Measurements from ENCODE around the gene CES2.
A peak's percentile ranks its signal among the peaks of the same experiment; 100 is the strongest.

The CES2 gene

DNA sequence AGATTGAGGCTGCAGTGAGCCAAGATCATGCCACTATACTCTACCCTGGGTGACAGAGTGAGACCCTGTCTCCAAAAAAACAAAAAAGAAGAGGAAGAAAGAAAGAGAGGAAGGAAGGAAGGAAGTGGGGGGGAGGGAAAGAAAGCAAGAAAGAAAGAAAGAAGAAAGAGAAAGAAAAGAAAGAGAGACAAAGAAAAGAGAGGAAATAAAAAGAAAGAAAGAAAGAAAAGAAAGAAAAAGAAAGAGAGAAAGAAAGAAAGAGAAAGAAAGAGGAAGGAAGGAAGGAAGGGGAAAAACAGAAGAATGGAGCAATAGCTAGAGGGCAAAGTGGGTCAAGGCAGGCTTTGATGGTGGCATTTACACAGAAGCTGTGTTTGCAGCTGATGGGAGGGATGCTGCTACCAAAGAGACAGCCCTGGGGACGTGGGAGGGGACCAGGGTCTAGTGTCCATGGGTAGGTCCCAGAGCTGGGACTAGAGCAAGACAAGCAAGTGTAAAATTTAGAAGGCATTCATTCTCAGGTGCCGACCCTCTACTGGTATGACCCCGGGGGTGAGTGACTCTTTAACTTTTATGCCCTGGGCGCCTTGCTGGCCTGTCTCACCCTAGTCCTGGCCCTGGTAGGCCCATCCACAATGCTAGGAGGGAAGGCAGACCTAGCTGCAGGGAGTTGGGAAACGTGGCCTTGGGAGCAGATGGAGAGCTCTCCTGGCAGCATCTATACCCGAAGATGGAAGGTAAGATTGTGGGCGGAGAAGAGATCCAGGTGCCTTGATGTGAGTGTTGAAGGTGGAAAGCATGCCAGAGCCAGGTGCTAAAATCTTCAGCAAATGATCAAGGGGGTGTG is 23.8 kb downstream of the CES2 start:
- DNase-seq (ENCODE audit: low read depth) = no peak
- no peak overlapping the region for H3K4me3 ChIP-seq (ENCODE audit: low read length)
- TF ChIP-seq, protein P1, sequence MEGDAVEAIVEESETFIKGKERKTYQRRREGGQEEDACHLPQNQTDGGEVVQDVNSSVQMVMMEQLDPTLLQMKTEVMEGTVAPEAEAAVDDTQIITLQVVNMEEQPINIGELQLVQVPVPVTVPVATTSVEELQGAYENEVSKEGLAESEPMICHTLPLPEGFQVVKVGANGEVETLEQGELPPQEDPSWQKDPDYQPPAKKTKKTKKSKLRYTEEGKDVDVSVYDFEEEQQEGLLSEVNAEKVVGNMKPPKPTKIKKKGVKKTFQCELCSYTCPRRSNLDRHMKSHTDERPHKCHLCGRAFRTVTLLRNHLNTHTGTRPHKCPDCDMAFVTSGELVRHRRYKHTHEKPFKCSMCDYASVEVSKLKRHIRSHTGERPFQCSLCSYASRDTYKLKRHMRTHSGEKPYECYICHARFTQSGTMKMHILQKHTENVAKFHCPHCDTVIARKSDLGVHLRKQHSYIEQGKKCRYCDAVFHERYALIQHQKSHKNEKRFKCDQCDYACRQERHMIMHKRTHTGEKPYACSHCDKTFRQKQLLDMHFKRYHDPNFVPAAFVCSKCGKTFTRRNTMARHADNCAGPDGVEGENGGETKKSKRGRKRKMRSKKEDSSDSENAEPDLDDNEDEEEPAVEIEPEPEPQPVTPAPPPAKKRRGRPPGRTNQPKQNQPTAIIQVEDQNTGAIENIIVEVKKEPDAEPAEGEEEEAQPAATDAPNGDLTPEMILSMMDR (conservative IDR thresholded peaks at IDR 0.05; ENCODE audit: low read depth, low read length) = no peak

DNA sequence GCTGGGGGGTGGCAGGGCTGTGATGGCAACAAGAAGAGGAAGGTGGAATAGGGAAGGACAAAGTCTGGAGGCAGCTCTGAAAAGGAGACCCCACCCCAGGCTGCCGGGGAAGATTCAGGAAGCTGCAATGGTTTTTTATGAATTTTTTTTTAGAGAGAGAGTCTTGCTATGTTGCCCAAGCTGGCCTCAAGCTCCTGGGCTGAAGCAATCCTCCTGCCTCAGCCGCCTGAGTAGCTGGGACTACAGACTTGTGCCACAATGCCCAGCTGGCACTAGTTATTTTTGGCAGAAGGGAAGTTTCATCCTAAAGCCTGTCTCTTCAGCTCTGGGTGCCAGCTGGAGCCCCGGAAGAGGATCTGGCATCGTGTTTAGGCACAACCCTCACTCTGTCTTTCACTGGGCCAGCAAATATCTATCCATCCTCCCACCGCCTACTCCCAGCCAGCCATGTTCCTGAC is 24.4 kb downstream of the CES2 start:
- TF ChIP-seq, protein P1 (conservative IDR thresholded peaks at IDR 0.05; ENCODE audit: low read depth, low read length) = no peak
- DNase-seq (ENCODE audit: low read depth) = no peak

DNA sequence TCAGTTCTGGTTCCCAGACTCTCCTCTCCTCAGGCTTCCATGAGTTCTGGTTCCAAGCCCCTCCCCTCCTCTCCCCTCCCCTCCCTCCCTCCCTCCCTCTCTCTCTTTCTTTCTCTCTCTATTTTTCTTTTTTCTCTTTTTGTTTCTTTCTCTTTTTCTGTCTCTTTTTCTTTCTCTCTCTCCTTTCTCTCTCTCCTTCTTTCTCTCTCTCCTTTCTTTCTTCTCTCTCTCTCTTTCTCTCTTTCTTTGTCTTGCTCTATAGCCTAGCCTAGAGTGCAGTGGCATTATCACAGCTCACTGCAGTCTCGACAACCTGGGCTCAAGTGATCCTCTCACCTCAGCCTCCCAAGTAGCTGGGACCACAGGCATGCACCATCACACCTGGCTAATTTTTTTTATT is 25.0 kb downstream of the CES2 start:
- no peak for DNase-seq (ENCODE audit: low read depth)
- H3K4me3 ChIP-seq (ENCODE audit: low read length) = no peak overlapping the region
- TF ChIP-seq, protein P1 (conservative IDR thresholded peaks at IDR 0.05; ENCODE audit: low read depth, low read length) = no peak

More for the DNA sequence above, 24.4 kb downstream of the CES2 start:
- no peak overlapping the region for H3K4me3 ChIP-seq (ENCODE audit: low read length)

DNA sequence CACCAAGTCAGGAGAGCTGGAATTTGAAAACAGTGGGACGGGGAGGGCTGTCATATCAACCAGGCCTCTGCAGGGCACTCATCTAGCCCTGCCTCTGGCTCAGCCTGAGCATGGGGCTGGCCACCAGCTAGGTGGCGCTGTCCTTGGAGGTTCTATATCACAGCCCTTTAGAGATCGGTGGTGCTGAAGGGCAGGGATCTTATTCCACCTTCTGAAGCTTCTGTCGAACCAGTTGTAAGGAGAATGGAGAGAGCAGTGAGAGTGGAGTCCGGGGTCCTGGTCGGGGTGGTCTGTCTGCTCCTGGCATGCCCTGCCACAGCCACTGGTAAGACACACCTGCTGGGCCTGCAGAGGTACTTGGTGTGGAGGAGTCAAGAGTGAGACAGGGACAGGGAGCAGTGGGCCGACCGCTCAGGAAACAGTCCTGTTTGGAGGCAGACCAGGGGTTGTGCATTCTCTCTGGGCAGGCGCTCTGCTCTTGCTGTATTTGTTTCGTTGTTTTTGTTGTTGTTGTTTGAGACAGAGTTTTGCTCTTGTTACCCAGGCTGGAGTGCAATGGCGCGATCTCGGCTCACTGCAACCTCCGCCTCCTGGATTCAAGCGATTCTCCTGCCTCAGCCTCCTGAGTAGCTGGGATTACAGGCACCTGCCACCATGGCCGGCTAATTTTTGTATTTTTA is 25.9 kb downstream of the CES2 start, which contains the start of gene CES3:
Gene CES3, plus strand, starts transcription at position 202 of the 680 bp plus-strand sequence. Its CDS starts 42 bp downstream, at position 244.
- DNase-seq (ENCODE audit: low read depth) = no peak
- H3K4me3 ChIP-seq (ENCODE audit: low read length) = no peak within 1 kb of the TSS
- TF ChIP-seq, protein P1 (conservative IDR thresholded peaks at IDR 0.05; ENCODE audit: low read depth, low read length) = peak; percentile 92

DNA sequence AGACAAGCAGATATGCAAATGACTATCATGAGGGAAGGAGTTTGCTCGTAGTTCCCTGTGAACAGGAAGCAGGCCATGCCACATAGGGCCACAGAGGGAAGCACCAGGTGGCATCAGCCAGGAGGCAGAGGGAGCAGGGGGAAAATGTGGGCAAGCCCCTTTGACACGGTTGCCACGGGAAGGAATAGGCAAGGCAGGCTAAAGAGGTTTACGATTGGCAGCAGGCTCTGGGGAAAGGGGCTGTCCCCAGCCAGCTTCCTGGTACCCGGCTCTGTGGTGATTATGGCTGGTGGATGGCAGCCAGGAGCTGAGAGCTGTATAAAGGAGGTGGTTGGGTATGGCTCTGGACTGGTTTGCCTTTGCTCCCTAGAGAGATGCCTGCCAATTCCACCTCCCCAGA is 26.6 kb downstream of the CES2 start:
- TF ChIP-seq, protein P1 (conservative IDR thresholded peaks at IDR 0.05; ENCODE audit: low read depth, low read length) = no peak
- no peak overlapping the region for H3K4me3 ChIP-seq (ENCODE audit: low read length)
- no peak for DNase-seq (ENCODE audit: low read depth)

DNA sequence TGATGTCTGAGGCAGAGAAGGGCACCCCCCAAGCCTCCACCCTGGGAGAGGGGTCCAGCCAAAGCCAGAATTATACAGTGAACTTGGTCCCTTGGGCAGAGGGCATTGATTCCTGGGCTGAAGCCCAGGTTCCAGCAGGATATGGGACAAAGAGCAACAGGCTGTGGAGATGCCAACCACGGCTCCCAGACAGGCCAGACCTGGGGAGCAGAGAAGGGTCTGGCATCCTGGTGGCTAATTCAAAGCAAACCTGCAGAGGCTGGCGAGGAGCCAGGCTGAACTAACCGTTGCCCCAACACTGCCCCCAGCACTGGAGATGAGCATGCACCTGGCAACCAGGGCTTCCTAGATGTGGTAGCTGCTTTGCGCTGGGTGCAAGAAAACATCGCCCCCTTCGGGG is 28.7 kb downstream of the CES2 start:
- no peak for DNase-seq (ENCODE audit: low read depth)
- H3K4me3 ChIP-seq (ENCODE audit: low read length) = no peak overlapping the region

More for the DNA sequence above, 28.7 kb downstream of the CES2 start:
- TF ChIP-seq, protein P1 (conservative IDR thresholded peaks at IDR 0.05; ENCODE audit: low read depth, low read length) = no peak
